Stimulated activated CD4-positive, alpha-beta T cell treated with anti-CD3 and anti-CD28 coated beads, TNF-alpha, amount 100 ng/mL, for 4 hours (primary cell): ENCODE data around the gene ANKRD11.
"Not testable (repeated sequence)": the region's sequence is repeated elsewhere in the genome, so short reads cannot be mapped to it uniquely, and the experiment has no call there.

Experiments
- DNase-seq, 3 experiments: peaks; one replicate each; pipeline ENCODE4 v3.0.0-alpha.2; 2020; ENCODE audit warnings: low read depth in 3 of 3

Gene ANKRD11

DNA sequence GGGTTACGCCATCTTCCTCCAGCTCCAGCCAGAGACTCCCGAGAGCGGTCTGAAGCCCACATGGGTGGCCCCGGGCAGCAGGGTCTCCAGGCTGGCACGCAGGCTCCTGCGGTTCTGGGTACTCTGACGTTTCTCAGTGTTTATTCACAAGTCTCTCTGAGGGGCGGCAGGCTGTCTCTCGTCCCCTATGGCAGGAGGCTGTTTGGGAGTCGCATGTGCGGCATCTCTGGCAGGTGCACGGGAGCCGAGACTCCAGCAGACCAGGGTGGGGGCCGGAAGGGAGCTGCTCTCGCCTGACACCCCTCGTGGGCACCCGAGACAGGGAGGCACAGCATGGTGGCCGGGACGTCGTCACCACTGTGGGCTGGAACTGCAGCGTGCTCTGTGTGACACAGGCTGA, 224.7 kb downstream of the ANKRD11 start:
- DNase-seq = no peak

GRCh38 chr16:89264800-89265550, 225.4 kb downstream of the ANKRD11 start:
- DNase-seq = no peak

DNA sequence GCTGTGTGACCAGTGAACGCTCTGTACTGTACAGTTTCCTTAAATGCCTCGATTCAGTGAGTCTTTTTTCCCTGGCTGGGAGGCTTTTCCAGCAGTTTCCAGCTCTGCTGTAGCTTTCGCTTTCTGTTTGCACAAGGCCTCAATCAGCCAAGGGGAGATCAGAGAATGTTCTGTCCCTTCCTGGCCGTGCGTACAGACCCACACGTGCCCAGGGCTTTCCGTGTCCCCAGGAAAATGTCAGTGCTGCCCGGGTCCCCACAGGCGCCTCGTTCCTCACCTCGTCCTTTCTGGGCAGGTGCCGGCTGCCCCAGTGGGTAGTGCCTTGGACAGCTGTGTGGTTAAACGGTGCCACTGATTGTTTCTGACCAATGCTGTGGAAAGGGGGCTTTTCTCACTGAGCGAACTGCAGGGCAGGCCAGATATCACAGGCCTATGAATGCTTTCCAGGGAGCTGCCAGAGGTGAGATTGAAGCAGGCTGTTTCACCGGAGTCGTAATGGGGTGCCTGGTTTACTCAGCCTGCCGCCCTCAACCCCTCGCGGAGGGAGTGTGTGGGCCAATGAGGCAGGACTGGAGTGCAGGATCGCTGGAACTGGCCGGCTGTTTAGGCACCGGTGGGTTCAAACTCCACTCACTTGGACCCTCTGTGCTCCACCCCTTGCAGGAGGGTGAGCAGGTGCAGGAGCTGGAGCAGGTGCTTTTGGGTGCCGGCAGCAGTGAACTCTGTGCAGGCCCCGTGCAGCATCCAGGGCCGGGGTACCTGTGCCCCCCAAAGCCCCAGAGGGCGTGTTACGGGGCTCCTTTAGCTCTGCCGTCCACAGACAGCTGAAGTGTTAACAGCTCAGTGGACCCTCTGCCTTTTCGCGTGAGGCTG, 228.4 kb downstream of the ANKRD11 start:
- no peak for DNase-seq

DNA sequence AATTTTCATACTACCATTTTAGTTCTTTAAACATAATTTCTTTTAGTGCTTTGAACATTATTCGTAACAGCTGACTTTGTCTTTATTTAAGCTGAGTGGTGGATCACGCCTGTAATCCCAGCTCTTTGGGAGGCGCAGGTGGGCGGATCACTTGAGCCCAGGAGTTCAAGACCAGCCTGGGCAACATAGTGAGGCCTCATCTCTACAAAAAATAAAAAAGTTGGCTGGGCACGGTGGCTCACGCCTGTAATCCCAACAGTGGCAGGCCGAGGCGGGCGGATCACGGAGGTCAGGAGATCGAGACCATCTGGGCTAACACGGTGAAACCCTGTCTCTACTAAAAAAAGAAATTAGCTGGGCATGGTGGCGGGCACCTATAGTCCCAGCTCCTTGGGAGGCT, 230.5 kb downstream of the ANKRD11 start:
- not testable (repeated sequence) for DNase-seq

GRCh38 chr16:89257757-89258465, 232.4 kb downstream of the ANKRD11 start:
- no peak for DNase-seq

- no peak for DNase-seq
These were observed 233.1 kb downstream of the ANKRD11 start for GRCh38 chr16:89257281-89257731.

DNA sequence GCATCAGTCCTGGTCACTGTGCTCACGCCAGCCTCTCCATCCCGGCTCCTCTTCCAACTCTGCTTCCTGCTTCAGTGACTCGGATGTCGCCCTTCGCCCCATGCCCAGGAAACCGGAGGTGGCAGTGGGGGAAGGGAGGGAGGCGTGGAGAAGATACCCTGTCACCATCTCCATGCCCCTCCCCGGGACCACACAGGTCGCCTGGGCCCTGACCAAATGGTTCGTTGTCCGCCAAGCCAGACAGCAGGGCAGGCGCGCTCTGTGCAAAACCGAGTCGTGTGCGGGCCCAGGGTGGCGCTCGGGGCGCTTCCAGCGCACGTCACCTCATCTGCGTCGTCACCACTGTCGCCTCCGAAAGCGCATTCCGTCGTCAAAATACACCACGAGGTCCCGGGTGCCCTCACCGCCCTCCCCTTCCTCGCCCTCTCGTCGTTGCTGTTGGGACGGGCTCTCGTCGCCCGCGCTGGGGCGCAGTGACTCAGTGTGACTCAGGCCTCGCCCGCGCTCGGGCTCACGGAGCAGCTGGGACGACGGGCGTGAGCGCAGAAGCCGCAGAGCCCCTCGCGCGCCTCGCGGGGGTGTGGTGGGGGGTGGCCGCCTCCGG, 233.6 kb downstream of the ANKRD11 start:
- DNase-seq = peak; percentile 56 to 85 (median 76)

- DNase-seq = no peak
These were observed 236.6 kb downstream of the ANKRD11 start for GRCh38 chr16:89253548-89254287.

- DNase-seq = no peak
These were observed 242.0 kb downstream of the ANKRD11 start for GRCh38 chr16:89248196-89248982.

DNA sequence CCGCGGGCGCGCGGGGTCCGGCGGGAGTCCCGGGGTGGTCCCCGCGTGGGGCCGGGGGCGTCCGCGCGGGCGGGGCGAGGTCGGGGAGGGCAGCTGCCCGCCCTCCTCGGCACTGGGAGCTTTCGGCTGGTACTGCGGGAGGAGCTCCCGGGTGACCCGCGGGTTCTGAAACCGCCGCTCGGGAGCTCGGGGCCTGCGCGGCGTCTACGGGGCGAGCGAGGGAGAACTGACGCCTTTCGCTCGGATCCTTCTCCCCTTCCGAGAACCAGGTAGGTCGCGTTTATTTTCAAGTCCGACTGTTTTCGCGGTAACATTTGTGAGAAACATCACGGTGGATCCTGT, 242.7 kb downstream of the ANKRD11 start:
- DNase-seq = not testable (repeated sequence)

GRCh38 chr16:89246903-89247733, 243.2 kb downstream of the ANKRD11 start:
- DNase-seq = peak; percentile 94 to 99 (median 97)

- no peak for DNase-seq
These were observed 243.9 kb downstream of the ANKRD11 start for GRCh38 chr16:89246383-89246902.

DNA sequence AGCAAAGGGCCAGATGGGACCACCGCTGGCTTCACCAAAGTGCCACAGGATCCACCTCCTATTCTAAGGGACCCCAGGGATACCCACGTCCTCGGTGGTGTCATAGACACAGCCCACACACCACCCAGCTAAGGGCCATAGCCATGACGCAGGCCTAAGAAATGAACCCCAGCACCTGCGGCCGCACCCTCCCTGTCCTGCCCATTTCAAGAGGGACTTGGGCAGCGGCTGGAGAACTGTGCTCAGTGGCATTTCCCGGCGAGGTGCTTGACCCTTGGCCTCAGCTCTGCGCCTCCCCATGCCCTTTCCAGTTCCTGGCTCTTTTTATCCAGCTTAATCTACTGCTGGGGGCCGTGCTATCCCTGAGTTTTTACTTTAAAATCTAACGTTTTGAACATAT, 245.6 kb downstream of the ANKRD11 start:
- no peak for DNase-seq

DNA sequence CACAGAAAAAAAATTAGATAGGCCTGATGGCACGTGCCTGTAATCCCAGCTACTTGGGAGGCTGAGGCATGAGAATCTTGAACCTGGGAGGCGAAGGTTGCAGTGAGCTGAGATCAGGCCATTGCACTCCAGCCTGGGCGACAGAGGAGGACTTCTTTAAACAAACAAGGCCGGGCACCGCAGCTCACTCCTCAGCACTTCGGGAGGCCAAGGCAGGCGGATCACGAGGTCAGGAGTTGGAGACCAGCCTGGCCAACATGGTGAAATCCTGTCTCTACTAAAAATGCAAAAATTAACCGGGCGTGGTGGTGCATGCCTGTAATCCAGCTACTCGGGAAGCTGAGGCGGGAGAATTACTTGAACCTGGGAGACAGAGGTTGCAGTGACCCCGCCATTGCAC, 246.1 kb downstream of the ANKRD11 start:
- DNase-seq = not testable (repeated sequence)

DNA sequence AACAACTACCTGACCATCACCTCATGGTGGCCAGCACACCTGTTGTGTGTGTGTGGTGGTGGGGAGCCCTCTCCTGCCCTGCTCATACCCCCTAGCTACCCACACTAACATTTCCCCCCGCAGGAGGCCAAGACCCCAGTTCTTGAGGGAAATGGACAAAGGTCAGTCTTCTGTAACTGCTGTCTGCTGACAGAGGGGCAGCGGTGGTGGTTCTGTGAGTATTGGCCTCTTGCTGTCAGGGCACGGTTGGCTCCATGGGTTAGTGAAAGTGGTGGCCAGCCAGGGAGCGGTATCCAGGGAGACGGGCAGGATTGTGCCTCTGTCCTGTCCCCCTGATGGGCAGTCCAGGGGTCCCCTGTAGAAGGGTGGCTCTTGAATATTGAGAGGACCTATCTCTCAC, 246.7 kb downstream of the ANKRD11 start:
- DNase-seq = no peak

- no peak for DNase-seq
These were observed 247.6 kb downstream of the ANKRD11 start for GRCh38 chr16:89242795-89243200.

- DNase-seq = peak; percentile 53 to 62 (median 59)
These were observed 249.0 kb downstream of the ANKRD11 start for GRCh38 chr16:89241187-89242007.

- DNase-seq = no peak
These were observed 252.6 kb downstream of the ANKRD11 start for GRCh38 chr16:89237733-89238132.
